ENCODE data around the gene CRYGS.
A peak's percentile ranks its signal among the peaks of the same experiment; 100 is the strongest.
"Not testable (repeated sequence)": the region's sequence is repeated elsewhere in the genome, so short reads cannot be mapped to it uniquely, and the experiment has no call there.

Gene CRYGS

DNA sequence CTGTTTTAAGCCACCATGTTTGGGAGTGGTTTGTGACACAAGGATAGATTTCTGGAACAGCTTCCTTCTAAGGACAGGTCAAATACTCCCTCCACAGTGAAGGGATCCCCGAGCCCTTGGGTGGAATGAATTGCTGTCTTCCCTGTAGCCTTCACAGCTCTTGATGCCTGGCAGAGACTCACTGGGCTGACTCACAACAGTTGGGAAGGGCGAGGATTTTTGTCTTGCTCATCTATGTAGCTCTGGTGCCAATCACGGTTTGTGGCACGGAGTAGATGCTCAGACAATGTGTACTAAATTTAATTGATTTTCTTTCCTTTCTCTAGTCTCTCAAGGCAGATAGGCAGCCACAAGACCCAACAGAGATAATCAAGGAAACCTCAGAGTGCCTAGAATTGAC is 27.0 kb downstream of the CRYGS start:
- DNase-seq: no peak

GRCh38 chr3:186516646-186517045 is 27.5 kb downstream of the CRYGS start:
- DNase-seq: no peak

DNA sequence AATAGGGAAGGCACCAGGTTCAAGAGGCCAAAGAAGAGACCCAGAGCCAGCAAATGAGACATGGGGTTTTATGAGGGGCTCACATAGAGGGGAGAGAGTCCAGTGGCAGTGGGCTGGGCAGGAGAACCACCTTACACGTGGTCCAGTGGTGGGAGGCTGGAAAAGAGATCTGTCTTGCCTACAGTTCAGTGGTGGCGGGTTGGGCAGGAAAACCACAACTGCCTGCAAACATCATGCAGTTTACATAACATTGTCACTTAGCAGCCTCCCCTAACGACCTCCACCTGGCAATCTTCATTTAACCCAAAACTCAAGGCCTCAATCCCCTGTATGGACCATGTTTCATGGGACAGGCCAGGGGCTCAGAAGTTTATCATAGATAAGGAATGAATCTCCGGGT is 29.1 kb downstream of the CRYGS start:
- peak; percentile 37 for DNase-seq

- no peak for DNase-seq
These were observed 29.7 kb downstream of the CRYGS start for GRCh38 chr3:186514296-186515002.

- DNase-seq: no peak
These were observed 30.8 kb downstream of the CRYGS start for GRCh38 chr3:186513386-186513785.

DNA sequence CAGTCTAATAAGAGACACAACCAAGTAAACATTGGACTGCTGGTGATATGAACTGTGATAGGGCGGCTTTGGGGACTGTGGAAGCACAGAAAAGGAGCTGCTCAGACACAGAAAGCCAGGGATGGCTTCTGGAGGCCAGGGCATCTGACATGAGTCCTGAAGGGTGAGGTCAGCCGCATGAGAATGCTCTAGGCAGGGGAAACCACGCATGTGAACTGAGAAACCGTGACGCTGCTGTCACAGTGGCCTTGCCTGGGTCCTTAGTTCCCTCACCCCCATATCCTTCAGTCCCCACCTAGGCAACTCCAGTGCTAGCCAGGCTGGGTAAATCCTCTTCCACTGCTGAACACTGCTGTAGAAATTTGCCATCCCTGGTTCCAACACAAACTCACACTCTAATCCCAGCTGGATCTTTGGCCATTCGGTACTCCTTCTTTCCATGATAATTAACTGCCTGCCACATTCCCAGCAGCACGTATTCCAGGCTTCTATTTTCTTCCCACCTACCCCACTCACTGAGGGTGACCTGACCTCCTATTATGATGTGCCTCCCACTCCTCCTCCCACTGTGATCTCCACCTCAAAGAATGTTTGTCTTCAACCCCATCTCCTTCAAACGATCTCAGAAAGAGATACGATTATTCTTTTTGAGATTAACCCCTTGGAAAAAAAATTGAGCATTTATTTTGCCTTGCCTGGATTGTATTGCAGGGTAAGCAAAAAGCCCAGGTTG is 31.4 kb downstream of the CRYGS start:
- DNase-seq: no peak

GRCh38 chr3:186511702-186512101 is 32.5 kb downstream of the CRYGS start:
- DNase-seq: no peak

DNA sequence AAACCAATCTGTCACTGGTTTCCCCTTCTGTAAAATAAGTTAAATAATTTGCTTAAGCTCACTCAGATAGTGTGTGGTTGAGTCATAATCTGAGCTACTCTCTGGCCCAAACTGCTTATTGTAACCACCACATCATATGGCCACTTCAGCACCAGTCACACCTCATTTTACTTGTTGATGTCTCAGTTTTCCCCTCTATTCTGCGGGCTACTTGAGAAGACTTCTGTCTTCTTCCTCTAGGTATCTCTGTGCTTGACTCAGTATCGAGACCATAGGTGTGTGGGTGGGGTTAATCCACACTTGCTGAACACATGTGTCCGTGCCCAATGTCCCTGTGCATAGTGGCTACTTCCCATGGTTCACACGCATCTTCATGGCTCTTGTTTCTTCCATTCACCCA is 32.9 kb downstream of the CRYGS start:
- DNase-seq: no peak

DNA sequence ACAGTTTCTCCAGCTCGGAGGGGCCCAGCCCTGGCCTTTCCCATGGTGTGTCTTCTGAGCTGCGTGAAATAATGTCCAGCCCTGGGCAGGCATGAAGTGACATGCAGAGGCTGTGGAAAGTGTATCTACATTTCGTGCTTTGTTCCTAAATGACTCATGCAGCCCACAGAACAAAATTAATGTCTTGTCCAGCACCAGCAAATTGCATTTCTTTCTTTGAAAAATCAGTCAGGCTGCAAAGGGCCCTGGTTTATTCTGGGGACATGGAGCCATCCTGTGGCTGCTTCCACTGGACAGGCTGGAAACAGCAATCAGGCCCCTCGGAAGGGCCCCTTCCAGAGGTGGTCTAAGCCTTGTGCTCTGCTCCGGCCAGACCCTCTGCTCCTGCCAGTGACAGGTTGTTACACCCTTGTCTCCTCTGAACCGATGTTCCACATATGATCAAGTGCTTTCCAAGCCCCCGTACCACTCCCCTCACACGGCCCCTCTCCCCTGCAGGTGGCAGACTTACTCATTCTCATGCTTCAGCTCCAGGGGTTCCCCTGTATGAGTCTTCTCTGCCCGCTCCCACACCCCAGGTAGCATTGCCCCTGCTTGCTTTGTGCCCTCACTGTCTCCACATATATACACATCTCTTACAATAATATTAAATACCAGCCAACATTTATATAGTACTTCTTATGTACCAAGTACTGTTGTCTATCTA is 33.7 kb downstream of the CRYGS start:
- no peak for DNase-seq

DNA sequence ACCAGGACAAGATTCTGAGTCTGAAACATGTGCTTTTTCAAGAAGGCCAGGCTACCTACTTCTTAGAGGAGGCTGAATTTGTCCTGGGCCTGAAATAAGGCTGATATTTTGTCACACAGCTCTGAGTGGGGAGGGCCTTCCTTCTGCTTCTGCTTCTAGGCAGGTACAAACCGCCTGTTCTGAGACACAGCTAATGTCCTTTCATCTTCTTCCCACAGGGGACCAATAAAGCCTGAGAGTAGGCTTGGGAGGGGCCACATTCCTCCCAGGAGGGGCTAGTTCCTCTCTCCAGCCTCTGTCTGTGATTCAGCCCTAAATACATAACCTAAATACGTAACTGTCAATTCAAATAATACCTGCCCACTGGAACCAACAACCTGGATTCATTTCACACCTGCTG is 34.8 kb downstream of the CRYGS start:
- no peak for DNase-seq

- no peak for DNase-seq
These were observed 37.3 kb downstream of the CRYGS start for GRCh38 chr3:186506857-186507256.

DNA sequence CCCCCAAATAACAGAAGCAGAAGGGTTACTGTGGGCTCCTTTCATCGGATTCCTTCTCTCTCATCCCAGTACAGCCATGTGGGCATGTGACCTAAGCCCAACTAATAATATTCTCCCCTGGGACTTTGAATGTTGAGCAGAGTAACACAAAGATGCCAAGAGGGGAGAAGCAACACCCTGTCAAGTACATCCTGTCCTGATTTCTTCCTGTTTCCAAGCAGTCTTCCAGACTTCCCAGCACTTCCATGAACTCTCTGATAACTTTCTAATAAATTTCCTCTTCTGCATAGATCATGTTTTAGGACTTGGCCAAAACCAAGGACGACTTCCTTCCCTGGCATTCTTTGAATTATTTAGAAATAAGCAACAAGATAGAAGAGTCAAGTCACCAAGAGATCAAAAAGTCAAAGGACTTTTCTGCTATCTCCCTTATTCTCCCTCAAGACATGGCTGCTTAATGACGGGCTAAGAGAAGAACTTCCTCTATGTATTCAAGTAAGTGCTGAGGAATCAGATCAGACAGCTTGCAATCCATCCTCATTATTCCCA is 37.9 kb downstream of the CRYGS start:
- DNase-seq: no peak

- no peak for DNase-seq
These were observed 41.0 kb downstream of the CRYGS start for GRCh38 chr3:186502966-186503712.

DNA sequence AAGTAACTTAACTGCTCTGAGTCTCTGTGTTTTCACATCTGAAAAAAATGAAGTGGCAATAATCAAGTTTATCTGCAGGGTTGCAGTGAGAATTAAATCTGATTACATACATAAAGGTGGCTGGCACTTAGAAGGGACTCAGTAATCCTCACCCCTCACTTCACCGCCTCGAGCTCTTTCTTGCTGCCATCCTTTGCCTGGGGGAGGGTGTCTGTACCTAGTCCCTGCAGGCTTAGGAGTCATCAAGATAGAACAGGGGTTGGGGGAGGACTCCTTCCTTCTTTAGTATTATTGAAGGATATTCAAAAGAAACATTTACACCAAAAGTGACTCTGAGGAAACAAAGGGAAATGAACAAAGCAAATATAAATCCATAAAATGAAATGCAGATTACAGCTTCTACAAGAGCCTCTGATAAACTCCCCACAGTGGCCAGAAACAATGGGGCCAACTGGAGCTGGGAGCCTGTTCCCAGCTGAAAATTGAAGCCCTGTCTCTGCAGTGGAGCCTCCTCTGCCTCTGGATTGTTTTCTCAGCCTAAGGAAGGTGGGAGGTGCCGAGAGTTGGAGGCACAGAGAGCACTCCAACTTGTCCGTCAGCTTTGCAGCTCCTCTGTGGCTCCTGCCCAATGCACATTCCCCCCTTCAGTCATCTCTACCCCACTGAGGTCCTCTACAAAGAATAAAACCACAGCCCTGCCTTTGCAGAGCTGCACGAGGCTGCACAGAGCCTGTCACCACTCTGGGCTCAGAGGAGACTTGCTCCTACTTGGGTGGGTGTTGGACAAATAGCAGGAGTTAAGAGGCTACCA is 41.8 kb downstream of the CRYGS start:
- DNase-seq: no peak

DNA sequence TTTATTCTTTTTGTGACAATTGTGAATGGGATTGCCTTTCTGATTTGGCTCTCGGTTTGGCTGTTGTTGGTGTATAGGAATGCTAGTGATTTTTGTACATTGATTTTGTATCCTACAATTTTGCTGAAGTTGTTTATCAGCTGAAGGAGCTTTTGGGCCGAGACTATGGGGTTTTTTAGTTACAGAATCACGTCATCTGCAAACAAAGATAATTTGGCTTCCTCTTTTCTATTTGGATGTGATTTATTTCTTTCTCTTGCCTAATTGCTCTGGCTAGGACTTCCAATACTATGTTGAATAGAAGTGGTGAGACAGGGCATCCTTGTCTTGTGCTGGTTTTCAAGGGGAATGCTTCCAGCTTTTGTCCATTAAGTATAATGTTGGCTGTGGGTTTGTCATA is 44.2 kb downstream of the CRYGS start:
- DNase-seq: not testable (repeated sequence)

DNA sequence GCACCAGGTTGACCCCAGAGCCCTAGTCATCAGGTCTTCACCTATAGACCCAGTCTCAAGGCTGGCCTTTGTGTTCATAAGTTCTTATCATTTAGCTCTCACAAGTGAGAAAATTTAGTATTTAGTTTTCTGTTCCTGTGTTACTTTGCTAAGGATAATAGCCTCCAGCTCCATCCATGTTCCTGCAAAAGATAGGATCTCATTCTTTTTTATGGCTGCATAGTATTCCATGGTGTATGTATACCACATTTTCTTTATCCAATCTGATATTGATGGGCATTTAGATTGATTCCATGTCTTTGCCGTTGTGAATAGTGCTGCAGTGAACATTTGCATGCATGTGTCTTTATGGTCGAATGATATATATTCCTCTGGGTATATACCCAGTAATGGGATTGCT is 46.2 kb downstream of the CRYGS start:
- not testable (repeated sequence) for DNase-seq

DNA sequence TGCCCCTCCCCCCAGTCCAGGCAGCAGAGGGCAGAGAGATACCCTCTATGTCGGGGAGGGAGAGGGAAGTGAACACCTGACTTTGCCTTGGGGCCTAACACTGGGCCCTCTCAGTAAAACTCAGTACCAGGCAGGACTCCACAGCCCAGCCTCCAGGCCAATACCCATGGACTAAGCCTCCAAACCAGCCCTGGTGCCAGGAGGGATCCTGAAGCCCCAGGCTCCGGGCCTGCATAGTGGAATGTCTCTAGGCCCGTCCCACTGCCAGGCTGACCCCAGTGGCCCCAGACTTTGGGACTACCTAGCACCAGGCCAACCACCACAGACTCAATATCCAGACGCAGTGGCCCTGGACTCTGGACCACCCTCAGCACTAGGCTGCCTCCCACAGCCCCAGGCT is 46.6 kb downstream of the CRYGS start:
- no peak for DNase-seq

- no peak for DNase-seq
These were observed 47.5 kb downstream of the CRYGS start for GRCh38 chr3:186496635-186497034.

DNA sequence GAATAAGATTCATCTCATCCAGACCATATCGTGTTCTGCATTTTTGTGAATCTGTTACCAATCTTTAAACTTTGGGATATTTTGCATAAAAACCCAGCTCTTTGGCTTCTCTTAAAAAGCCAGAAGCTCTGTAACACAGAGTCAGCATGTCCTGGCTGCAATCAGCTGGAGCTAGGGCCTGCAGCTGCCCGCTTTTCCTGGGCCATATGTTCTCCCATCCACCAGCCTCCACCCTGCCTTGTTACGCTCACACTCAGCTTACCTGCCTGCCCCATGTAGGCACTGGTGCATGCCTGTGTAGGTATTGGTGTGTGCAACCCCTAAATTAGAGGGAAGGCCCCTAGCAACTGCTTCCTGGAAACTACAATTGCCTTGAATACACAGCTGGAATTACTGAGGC is 48.2 kb downstream of the CRYGS start:
- no peak for DNase-seq

GRCh38 chr3:186493525-186494255 is 50.5 kb downstream of the CRYGS start:
- no peak for DNase-seq

DNA sequence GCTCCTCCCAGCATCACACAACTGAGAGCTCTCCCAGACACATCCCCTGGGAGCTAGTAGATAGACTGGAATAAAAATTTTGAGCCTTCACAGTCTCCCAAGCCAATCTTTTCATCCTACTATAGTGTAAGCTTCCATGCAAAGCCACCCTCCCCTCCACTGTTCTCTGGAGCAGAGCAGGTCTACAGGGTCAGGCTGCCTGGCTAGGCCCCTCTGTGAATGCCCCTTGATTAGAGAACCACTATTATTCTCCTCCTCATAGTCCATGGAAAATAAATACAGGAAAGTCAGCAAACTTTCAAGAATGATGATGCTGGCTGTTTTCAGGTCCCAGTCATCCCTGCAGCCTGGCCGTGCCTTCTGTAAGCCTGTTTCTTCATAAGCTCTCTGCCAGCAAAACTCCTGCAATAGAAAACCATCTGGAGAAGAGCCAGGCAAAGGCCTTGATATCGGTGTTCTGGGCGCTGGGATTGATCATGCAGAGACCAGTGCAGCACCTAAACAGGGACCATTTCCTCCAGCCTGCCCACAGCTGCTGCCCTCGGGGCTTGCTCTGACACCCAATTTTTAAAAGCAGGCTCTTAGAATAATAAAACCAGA is 51.7 kb downstream of the CRYGS start:
- DNase-seq: no peak

All from GDM1 (cell line).